Measurements from ENCODE around the gene DAGLA.

DNA sequence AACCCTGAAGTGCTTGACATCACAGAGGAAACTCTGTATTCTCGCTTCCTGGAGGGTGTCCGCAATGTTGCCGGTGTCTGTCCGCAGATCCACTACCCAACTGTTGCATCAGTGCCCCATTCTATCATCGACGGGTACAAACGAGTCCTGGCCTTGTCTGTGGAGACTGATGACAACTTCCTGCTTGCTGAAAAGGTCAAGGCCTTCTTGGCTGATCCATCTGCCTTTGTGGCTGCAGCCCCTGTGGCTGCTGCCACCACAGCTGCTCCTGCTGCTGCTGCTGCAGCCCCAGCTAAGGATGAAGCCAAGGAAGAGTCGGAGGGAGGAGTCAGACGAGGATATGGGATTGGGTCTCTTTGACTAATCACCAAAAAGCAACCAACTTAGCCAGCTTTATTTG lies 42.9 kb upstream of the DAGLA start:
- TF ChIP-seq, protein P1, sequence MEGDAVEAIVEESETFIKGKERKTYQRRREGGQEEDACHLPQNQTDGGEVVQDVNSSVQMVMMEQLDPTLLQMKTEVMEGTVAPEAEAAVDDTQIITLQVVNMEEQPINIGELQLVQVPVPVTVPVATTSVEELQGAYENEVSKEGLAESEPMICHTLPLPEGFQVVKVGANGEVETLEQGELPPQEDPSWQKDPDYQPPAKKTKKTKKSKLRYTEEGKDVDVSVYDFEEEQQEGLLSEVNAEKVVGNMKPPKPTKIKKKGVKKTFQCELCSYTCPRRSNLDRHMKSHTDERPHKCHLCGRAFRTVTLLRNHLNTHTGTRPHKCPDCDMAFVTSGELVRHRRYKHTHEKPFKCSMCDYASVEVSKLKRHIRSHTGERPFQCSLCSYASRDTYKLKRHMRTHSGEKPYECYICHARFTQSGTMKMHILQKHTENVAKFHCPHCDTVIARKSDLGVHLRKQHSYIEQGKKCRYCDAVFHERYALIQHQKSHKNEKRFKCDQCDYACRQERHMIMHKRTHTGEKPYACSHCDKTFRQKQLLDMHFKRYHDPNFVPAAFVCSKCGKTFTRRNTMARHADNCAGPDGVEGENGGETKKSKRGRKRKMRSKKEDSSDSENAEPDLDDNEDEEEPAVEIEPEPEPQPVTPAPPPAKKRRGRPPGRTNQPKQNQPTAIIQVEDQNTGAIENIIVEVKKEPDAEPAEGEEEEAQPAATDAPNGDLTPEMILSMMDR (IDR thresholded peaks at IDR 0.05; ENCODE audit: low read length), result no peak
- TF ChIP-seq EZH2 (IDR thresholded peaks at IDR 0.05; ENCODE audit: borderline replicate concordance, low read length), result no peak

Measured in OCI-LY1 (cell line).